DOHH2 (cell line): ENCODE measurements around the gene CHMP5.

ENCODE experiments used
- H3F3A ChIP-seq: fragments of 200-600 bp; sonication (generic), shearing (Covaris generic); 2 replicates; pipeline ENCODE4 v1.6.0; 2016; ENCODE audit warnings: antibody characterized with exemption, mild to moderate bottlenecking; ENCODE audit not compliant: control insufficient read depth, insufficient read depth
- H3K27ac ChIP-seq: fragments of 200-600 bp; sonication (generic); 2 replicates; pipeline ENCODE4 v1.5.1; 2014; ENCODE audit warnings: low read depth, mild to moderate bottlenecking, low read length, moderate library complexity
- H3K27me3 ChIP-seq: fragments of 200-600 bp; sonication (generic); 2 replicates; pipeline ENCODE4 v1.6.1; 2014; ENCODE audit warnings: mild to moderate bottlenecking, low read length, mixed read lengths; ENCODE audit not compliant: control insufficient read depth
- H3K36me3 ChIP-seq: fragments of 200-600 bp; sonication (generic); 2 replicates; pipeline ENCODE4 v1.6.1; 2014; ENCODE audit warnings: mild to moderate bottlenecking, low read length, moderate library complexity, mixed read lengths; ENCODE audit not compliant: control insufficient read depth
- H3K4me1 ChIP-seq: fragments of 200-600 bp; sonication (generic); 2 replicates; pipeline ENCODE4 v1.6.1; 2014; ENCODE audit warnings: mild to moderate bottlenecking, low read length, mixed read lengths; ENCODE audit not compliant: control insufficient read depth
- H3K4me2 ChIP-seq: fragments of 200-600 bp; sonication (generic); 2 replicates; pipeline ENCODE4 v1.6.0; 2014; ENCODE audit warnings: mild to moderate bottlenecking, low read length, moderate library complexity
- H3K4me3 ChIP-seq: fragments of 200-600 bp; sonication (generic); 2 replicates; pipeline ENCODE4 v1.5.1; 2014; ENCODE audit warnings: mild to moderate bottlenecking, low read length, mixed read lengths
- H3K79me2 ChIP-seq: fragments of 200-600 bp; sonication (generic); 2 replicates; pipeline ENCODE4 v1.6.1; 2014; ENCODE audit warnings: mild to moderate bottlenecking, low read length, mixed read lengths; ENCODE audit not compliant: control insufficient read depth
- H3K9me2 ChIP-seq: fragments of 200-600 bp; sonication (generic); replicated peaks from 2 replicates; pipeline ENCODE4 v1.6.1; 2014; ENCODE audit warnings: mild to moderate bottlenecking, low read length, mixed read lengths; ENCODE audit not compliant: control insufficient read depth
- H3K9me3 ChIP-seq: fragments of 200-600 bp; sonication (generic); 2 replicates; pipeline ENCODE4 v1.6.1; 2014; ENCODE audit warnings: antibody characterized with exemption, low read length, mixed read lengths; ENCODE audit not compliant: control insufficient read depth, insufficient read depth
- H4K20me1 ChIP-seq: fragments of 200-600 bp; sonication (generic); 2 replicates; pipeline ENCODE4 v1.6.0; 2014; ENCODE audit warnings: low read depth, mild to moderate bottlenecking, antibody characterized with exemption, low read length, moderate library complexity; ENCODE audit not compliant: control insufficient read depth, insufficient read depth
- EZH2phosphoT487 ChIP-seq: fragments of 200-600 bp; sonication (generic); IDR thresholded peaks from 2 replicates; pipeline ENCODE4 v1.6.1; 2017; ENCODE audit warnings: borderline replicate concordance, mild to moderate bottlenecking, antibody characterized with exemption, low read length, moderate library complexity, mixed read lengths
- TF ChIP-seq, protein P1 (sequence below): fragments of 200-600 bp; sonication (generic); IDR thresholded peaks from one replicate; pipeline ENCODE4 v1.5.1; 2014; ENCODE audit warnings: antibody characterized with exemption, mild to moderate bottlenecking, low read depth, low read length; ENCODE audit not compliant: poor library complexity, severe bottlenecking

The CHMP5 gene

DNA sequence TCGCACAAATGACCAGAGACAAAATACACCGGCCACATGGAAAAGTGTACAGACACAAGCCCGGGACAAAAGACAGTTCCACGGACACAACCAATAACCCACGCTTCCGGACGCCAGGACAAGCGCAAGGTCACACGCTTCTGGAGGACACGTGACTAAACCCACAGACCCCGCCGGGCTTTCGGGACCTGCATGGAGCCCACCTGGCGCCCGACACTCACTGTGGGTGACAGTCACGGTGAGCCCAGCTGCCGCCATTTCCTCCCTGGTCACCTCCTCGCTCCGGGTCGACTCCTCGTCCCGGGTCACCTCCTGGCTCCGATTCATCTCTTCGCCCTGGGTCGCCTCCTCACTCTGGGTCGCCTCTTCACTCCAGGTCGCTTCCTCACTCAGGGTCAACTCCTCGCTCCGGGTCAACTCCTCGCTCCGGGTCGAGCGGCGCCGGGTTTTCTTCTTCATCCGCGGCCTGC, 811 bp upstream of the CHMP5 start:
- peaks cover 20% of the 10 kb centered on the region for H3K4me1 ChIP-seq
- H3F3A ChIP-seq = no peaks in the 10 kb centered on the region
- no peaks in the 10 kb centered on the region for H3K9me3 ChIP-seq
- peak overlapping the region; percentile 89 for H3K4me3 ChIP-seq
- no peaks in the 10 kb centered on the region for H4K20me1 ChIP-seq
- no peaks in the 10 kb centered on the region for H3K27me3 ChIP-seq
- H3K79me2 ChIP-seq = peaks cover 64% of the 10 kb centered on the region
- TF ChIP-seq EZH2phosphoT487 = no peak
- TF ChIP-seq, protein P1, sequence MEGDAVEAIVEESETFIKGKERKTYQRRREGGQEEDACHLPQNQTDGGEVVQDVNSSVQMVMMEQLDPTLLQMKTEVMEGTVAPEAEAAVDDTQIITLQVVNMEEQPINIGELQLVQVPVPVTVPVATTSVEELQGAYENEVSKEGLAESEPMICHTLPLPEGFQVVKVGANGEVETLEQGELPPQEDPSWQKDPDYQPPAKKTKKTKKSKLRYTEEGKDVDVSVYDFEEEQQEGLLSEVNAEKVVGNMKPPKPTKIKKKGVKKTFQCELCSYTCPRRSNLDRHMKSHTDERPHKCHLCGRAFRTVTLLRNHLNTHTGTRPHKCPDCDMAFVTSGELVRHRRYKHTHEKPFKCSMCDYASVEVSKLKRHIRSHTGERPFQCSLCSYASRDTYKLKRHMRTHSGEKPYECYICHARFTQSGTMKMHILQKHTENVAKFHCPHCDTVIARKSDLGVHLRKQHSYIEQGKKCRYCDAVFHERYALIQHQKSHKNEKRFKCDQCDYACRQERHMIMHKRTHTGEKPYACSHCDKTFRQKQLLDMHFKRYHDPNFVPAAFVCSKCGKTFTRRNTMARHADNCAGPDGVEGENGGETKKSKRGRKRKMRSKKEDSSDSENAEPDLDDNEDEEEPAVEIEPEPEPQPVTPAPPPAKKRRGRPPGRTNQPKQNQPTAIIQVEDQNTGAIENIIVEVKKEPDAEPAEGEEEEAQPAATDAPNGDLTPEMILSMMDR = no peak
- H3K9me2 ChIP-seq = no peaks in the 10 kb centered on the region
- peak overlapping the region; percentile 48 for H3K27ac ChIP-seq
- H3K36me3 ChIP-seq = peaks cover 80% of the 10 kb centered on the region
- H3K4me2 ChIP-seq = peak overlapping the region; percentile 95

DNA sequence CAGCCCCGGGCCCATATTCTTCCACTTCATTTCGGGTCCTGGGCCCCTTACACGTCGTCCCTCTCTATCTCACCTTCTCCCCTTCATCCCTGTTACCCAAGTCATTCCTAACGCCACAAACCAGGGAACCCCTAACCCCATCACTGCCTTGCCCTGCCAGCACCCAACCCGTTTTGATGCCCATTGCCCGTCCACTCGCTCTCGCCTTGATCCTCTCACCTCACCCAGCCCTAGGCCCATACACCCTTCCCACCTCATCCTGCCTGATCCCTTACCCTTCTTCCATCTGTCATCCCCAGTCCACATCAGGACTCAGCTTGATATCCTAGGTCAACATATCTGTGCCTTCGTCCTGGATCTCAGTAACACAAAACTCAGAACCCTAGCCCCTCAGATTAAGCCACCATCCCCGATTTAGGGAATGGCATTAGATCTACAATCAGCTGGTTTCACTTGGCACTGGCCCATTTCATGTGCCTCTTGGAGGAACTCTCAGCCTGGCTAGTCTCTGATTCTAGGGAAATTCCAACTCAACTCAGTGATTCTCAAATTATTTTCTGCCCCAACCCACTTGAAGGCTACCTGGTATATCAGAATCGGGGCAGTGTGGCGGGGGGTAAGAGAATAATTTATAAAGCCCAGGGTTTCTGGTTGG, 489 bp downstream of the CHMP5 start:
- Histone ChIP-seq H3K79me2 (peaks cover 54% of the 10 kb centered on the region), H3K4me2 (peak overlapping the region; percentile 98), H3K27ac (peak overlapping the region; percentile 16; the same call in 1 of the 2 replicates), H3F3A (no peaks in the 10 kb centered on the region), H3K36me3 (peaks cover 75% of the 10 kb centered on the region), H3K9me3 (no peaks in the 10 kb centered on the region), H3K27me3 (no peaks in the 10 kb centered on the region), H3K4me1 (peaks cover 20% of the 10 kb centered on the region), H3K9me2 (no peaks in the 10 kb centered on the region), H3K4me3 (peak overlapping the region; percentile 89), H4K20me1 (no peaks in the 10 kb centered on the region)
- no peak for TF ChIP-seq EZH2phosphoT487

DNA sequence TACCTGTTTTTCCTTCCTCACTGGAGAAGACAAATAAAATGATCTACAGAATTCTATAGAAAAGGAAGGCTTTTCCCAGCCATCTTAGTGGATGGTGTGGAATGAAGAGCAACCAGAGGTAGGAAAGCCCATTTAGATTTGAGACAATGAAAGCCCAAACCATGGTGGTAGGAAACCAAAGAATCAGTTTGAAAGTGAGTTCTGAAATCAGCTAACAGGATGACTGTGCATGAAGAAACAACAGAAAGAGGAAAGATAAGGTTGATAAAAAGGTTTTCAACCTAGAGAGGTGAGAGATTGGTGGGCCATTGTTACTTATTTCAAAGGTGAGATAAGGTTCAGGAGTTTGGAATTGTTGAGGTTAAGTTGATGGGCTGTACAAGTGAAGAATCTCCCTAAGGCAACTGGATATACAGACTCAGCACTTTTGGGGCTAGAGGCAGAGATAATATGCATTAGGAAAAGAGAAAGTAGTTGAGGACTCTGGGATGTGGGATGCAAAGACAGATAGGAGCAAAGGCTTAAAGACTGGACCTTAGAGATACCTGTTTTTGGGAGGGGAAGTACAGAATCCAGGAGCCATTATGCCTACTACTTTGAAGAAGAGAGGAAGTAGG, 2.4 kb downstream of the CHMP5 start:
- Histone ChIP-seq H4K20me1 (no peaks in the 10 kb centered on the region), H3K27ac (no peak overlapping the region), H3K36me3 (peaks cover 74% of the 10 kb centered on the region), H3K4me1 (peaks cover 16% of the 10 kb centered on the region), H3K27me3 (no peaks in the 10 kb centered on the region), H3K4me2 (no peak overlapping the region), H3F3A (no peaks in the 10 kb centered on the region), H3K9me3 (no peaks in the 10 kb centered on the region), H3K9me2 (no peaks in the 10 kb centered on the region), H3K4me3 (no peak overlapping the region), H3K79me2 (peaks cover 41% of the 10 kb centered on the region)
- TF ChIP-seq EZH2phosphoT487 = no peak
- TF ChIP-seq, protein P1 = no peak

DNA sequence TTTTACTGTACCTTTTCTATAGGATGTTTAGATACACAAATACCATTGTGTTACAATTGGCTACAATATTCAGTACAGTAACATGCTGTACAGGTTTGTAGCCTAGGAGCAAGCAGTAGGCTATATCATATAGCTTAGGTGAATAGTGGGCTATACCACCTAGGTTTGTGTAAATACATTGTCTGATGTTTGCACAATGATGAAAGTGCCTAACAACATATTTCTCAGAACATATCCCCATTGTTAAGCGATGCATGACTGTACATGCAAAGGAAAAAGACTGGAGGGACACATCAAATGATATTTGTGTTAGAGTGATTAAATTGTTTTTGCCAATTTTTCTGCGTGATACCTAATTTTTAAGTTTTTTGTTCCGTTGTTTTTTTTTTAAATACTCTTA, 5.3 kb downstream of the CHMP5 start:
- TF ChIP-seq EZH2phosphoT487 = no peak
- TF ChIP-seq, protein P1 = no peak
- H3K27ac ChIP-seq = no peak overlapping the region
- peaks cover 70% of the 10 kb centered on the region for H3K36me3 ChIP-seq
- H3K4me1 ChIP-seq = peaks cover 8% of the 10 kb centered on the region
- H3K9me2 ChIP-seq = no peaks in the 10 kb centered on the region
- no peaks in the 10 kb centered on the region for H3K27me3 ChIP-seq
- no peaks in the 10 kb centered on the region for H4K20me1 ChIP-seq
- H3K4me2 ChIP-seq = no peak overlapping the region
- no peaks in the 10 kb centered on the region for H3K9me3 ChIP-seq
- H3K4me3 ChIP-seq = no peak overlapping the region
- no peaks in the 10 kb centered on the region for H3F3A ChIP-seq
- peaks cover 15% of the 10 kb centered on the region for H3K79me2 ChIP-seq
